Sigmoid colon (tissue), 4 donors: Measurements from ENCODE around the gene CCDC152.

Source experiments
- POLR2A ChIP-seq, 2 donors: fragments of 450-650 bp; IDR thresholded peaks; one replicate each; pipeline ENCODE4 v1.6.1; 2016; ENCODE audit warnings: antibody characterized with exemption in 2 of 2, mild to moderate bottlenecking in 2 of 2, moderate library complexity in 2 of 2
- POLR2AphosphoS5 ChIP-seq, 4 donors: sonication (generic); formaldehyde crosslinking; IDR thresholded peaks; one replicate each; pipeline ENCODE4 v1.6.1; 2017; ENCODE audit warnings: antibody characterized with exemption in 4 of 4
- TF ChIP-seq, protein P1 (sequence below), 4 experiments: fragments of 450-650 bp in 3 of 4; fragments of 200-600 bp in 1 of 4; IDR thresholded peaks; one replicate each; pipeline ENCODE4 v1.5.1; 2016 to 2019; ENCODE audit warnings: antibody characterized with exemption in 4 of 4, mild to moderate bottlenecking in 3 of 4, moderate library complexity in 2 of 4

DNA sequence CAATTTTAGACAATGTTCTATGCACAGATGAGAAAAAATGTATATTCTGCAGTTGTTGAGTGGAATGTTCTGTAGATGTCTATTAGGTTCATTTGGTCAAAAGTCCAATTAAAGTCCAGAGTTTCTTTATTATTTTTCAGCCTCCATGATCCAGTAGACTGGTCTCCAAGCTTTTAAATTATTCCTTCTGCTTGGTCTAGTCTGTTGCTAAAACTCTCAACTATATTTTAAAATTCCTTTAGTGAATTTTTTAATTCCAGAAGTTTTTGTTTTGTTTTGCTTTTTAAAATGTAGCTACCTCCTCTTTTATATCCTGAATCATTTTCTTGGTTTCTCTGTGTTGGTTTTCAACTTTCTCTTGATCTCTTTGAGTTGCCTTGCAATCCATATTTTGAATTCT lies 30.5 kb downstream of the CCDC152 start:
- TF ChIP-seq, protein P1, sequence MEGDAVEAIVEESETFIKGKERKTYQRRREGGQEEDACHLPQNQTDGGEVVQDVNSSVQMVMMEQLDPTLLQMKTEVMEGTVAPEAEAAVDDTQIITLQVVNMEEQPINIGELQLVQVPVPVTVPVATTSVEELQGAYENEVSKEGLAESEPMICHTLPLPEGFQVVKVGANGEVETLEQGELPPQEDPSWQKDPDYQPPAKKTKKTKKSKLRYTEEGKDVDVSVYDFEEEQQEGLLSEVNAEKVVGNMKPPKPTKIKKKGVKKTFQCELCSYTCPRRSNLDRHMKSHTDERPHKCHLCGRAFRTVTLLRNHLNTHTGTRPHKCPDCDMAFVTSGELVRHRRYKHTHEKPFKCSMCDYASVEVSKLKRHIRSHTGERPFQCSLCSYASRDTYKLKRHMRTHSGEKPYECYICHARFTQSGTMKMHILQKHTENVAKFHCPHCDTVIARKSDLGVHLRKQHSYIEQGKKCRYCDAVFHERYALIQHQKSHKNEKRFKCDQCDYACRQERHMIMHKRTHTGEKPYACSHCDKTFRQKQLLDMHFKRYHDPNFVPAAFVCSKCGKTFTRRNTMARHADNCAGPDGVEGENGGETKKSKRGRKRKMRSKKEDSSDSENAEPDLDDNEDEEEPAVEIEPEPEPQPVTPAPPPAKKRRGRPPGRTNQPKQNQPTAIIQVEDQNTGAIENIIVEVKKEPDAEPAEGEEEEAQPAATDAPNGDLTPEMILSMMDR (IDR thresholded peaks at IDR 0.05), result no peak
- TF ChIP-seq POLR2AphosphoS5 (IDR thresholded peaks at IDR 0.05) (no peak), POLR2A (IDR thresholded peaks at IDR 0.05) (no peak)
